Activated naive CD4-positive, alpha-beta T cell treated with anti-CD3 and anti-CD28 coated beads for 36 hours (primary cell): ENCODE measurements around the gene SH3BP1. TPM values are rescaled to one million over a fixed set of nuclear protein-coding genes. Genes with fewer than 3 reads are reported as not detected.
A peak's percentile ranks its signal among the peaks of the same experiment; 100 is the strongest.
"Not testable (repeated sequence)": the region's sequence is repeated elsewhere in the genome, so short reads cannot be mapped to it uniquely, and the experiment has no call there.

Experiments
- CTCF ChIA-PET: fragments of 350-600 bp; sonication (Branson Sonifier 250); formaldehyde crosslinking; loops from one replicate; lab custom pipeline; 2021; ENCODE audit warnings: antibody characterized with exemption; lab: Charles Lee
- DNase-seq: peaks from one replicate; pipeline ENCODE4 v3.0.0-alpha.2; 2020
- H3K27ac Mint-ChIP-seq: one replicate; pipeline ENCODE4 v1.8.0; 2021; ENCODE audit warnings: mild to moderate bottlenecking, mixed read lengths
- H3K27me3 Mint-ChIP-seq: one replicate; pipeline ENCODE4 v1.8.0; 2021; ENCODE audit warnings: low read depth, mixed read lengths
- H3K36me3 Mint-ChIP-seq: one replicate; pipeline ENCODE4 v1.8.0; 2021; ENCODE audit warnings: low read depth, mixed read lengths
- H3K4me1 Mint-ChIP-seq: one replicate; pipeline ENCODE4 v1.8.0; 2021; ENCODE audit warnings: low read depth, mixed read lengths
- H3K4me3 Mint-ChIP-seq: one replicate; pipeline ENCODE4 v1.8.0; 2021; ENCODE audit warnings: mild to moderate bottlenecking, moderate library complexity, mixed read lengths
- H3K9me3 Mint-ChIP-seq: one replicate; pipeline ENCODE4 v1.8.0; 2021; ENCODE audit warnings: mixed read lengths
- intact Hi-C: fragments of 100-400 bp; cut with micrococcal nuclease; formaldehyde crosslinking; loops from one replicate; pipeline ENCODE4 v1.15.1; 2023
- total RNA-seq, 2 experiments: library from RNA; stranded (reverse); gene quantifications; one replicate each; pipeline ENCODE4 v1.2.3, GENCODE V29; 2021

The SH3BP1 gene
- total RNA-seq, 2 experiments from 2014 or later: 45.9 to 51.0 TPM

DNA sequence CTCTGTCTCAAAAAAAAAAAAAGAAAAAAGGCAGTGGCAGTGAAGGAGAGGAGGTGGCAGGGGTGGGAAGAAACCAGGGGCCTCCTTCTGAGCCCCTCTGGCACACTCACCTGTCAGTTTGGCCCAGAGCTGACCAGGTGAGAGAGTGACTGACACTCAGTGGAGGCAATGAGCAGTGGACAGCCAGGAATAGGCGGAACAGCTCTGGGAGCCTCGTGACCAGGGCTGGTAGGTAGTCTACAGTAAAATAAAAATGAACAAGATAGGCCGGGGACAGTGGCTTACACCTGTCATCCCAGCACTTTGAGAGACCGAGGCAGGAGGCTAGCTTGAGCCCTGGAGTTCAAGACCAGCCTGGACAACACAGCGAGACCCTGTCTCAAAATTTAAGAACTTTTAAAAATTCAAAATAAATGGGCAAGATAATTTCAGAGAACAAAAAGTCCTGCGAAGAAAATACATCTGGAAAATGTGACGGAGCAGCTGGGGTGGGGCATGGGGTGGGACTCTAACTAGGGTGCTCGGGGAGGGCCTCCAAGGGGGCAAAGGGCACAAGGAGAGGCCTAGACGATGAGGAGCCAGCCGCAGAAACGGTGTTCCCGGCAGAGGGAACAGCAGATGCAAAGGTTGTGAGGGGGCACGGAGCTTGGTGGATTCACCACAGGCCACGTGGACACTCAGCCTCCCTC is 15.2 kb downstream of the SH3BP1 start:
- Mint-ChIP-seq H3K36me3 (peaks cover 17% of the 10 kb centered on the region), H3K4me3 (no peak overlapping the region), H3K27ac (peak overlapping the region; percentile 30), H3K27me3 (no peaks in the 10 kb centered on the region), H3K4me1 (peaks cover 16% of the 10 kb centered on the region), H3K9me3 (no peaks in the 10 kb centered on the region)
- intact Hi-C loops: no loop called here
- CTCF ChIA-PET: interaction anchor here (11.2 kb wide), 1 partner anchor 12 kb away, joined by 101 read pairs; no protein-coding TSS in a partner anchor
- no peak for DNase-seq

DNA sequence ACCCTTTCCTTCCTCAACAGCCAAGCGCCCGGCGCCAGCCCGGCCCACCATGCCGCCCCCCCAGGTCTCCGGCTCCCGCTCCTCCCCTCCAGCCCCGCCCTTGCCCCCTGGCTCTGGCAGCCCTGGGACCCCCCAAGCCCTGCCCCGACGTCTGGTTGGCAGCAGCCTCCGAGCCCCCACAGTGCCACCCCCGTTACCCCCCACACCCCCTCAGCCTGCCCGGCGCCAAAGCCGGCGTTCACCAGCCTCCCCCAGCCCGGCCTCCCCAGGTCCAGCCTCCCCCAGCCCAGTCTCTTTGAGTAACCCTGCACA is 15.7 kb downstream of the SH3BP1 start:
- Mint-ChIP-seq H3K27ac (no peak overlapping the region), H3K4me1 (peaks cover 21% of the 10 kb centered on the region), H3K9me3 (no peaks in the 10 kb centered on the region), H3K27me3 (no peaks in the 10 kb centered on the region), H3K4me3 (no peak overlapping the region), H3K36me3 (peaks cover 15% of the 10 kb centered on the region)
- CTCF ChIA-PET: interaction anchor here (11.2 kb wide), 1 partner anchor 12 kb away, joined by 101 read pairs; no protein-coding TSS in a partner anchor
- DNase-seq: no peak
- intact Hi-C loops: no loop called here

DNA sequence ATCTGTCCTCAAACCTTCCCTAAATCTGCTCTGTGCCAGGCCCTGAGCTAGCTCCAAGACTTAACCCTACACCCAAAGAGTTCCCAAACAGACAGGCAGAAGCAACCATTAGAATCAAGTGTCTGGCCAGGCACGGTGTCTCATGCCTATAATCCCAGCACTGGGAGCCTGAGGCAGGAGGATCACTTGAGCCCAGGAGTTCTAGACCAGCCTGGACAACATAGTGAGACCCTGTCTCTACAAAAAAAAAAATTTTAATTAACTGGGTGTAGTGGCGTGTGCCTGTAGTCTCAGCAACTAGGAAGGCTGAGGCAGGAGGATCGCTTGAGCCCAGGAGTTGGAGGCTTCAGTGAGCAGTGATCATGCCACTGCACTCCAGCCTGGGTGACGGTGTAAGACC is 17.1 kb downstream of the SH3BP1 start:
- intact Hi-C loops, H3K27me3 Mint-ChIP-seq, DNase-seq, H3K36me3 Mint-ChIP-seq, H3K4me3 Mint-ChIP-seq, H3K9me3 Mint-ChIP-seq: not testable (repeated sequence)
- Mint-ChIP-seq H3K27ac (peak overlapping the region; percentile 72), H3K4me1 (peaks cover 34% of the 10 kb centered on the region)
- CTCF ChIA-PET: interaction anchor here (0.6 to 11.2 kb wide), 3 partner anchors 13 to 114 kb away, joined by 3 to 101 read pairs (median 4); no protein-coding TSS in a partner anchor

DNA sequence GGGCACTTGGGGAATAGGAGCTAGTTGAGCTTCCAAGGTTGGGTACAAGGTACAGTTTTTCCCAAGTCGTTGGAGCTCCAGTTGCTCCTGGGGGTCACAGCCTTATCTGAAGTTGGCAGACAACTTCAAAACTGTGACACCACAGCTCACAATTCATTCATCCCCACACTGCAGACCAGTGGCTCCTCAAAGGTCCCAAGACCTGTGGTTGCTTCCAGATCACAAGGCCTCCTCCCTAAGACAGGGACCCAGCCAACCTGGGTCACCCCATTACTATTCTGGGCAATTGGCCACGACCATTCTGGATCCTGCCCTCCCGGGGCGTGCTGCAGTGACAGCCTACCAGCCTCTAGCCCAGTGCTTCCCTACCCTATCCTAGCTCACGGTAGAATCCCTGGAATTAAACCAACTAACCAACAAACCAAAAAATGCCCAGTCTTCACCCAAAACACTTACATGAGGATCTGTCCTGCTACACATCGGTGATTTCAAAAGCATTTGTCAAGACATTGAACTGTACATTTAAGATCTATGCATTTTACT is 18.2 kb downstream of the SH3BP1 start:
- DNase-seq: no peak
- peak overlapping the region; percentile 83 for H3K27ac Mint-ChIP-seq
- CTCF ChIA-PET: interaction anchor here (0.7 to 11.2 kb wide), 10 partner anchors 13 to 38 kb away, joined by 3 to 101 read pairs (median 4); no protein-coding TSS in a partner anchor
- peaks cover 9% of the 10 kb centered on the region for H3K36me3 Mint-ChIP-seq
- intact Hi-C loops: loop anchor here (1.0 kb wide), 4 partner anchors 14 to 187 kb away; partner anchors contain the start of genes ANKRD54 and GGA1
- H3K9me3 Mint-ChIP-seq: no peaks in the 10 kb centered on the region
- H3K4me3 Mint-ChIP-seq: peak overlapping the region; percentile 92
- no peaks in the 10 kb centered on the region for H3K27me3 Mint-ChIP-seq
- peaks cover 39% of the 10 kb centered on the region for H3K4me1 Mint-ChIP-seq

DNA sequence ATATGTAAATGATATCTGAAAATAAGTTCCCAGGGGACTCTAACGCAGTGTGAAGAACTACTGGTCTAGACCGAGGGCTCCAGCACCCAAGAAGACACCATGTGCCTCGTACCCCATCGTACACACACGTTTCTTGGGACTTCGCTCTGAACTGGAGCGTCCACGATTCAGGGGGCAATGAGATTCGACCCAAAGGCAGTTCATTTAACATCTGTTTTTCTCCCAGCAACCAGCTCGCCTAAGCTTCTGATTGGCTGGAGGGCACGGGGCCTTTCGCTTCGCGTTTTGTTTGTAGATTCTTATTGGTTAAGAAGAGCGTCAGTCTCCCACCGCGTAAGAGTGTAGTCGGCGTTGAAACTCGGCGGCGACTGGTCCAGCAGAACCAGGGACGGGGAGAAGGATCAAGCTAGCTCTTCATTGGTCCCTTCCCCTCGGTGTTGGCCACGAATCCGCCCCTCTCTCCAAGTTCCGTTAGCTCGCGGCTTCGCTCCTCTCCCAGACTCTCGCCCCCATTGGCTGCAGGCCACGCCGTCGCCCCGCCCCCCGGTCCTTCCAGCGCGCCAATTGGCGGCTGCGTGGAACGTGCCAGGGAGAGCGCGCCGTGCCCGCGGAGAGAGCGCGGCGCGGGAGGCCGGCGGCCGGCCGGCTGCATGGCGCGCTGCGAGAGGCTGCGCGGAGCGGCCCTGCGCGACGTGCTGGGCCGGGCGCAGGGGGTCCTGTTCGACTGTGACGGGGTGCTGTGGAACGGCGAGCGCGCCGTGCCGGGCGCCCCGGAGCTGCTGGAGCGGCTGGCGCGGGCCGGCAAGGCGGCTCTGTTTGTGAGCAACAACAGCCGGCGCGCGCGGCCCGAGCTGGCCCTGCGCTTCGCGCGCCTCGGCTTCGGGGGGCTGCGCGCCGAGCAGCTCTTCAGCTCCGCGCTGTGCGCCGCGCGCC is 18.9 kb downstream of the SH3BP1 start, which contains the start of gene PDXP:
Gene PDXP, plus strand, starts transcription at position 591 of the 933 bp plus-strand sequence. Its CDS starts 60 bp downstream, at position 651.
- intact Hi-C loops: loop anchor here (1.0 kb wide), 4 partner anchors 15 to 186 kb away; partner anchors contain the start of genes ANKRD54 and GGA1
- CTCF ChIA-PET: interaction anchor here (0.7 to 11.2 kb wide), 12 partner anchors 13 to 62 kb away, joined by 3 to 101 read pairs (median 5); partner anchors contain the start of gene LGALS1
- H3K4me3 Mint-ChIP-seq: peak within 1 kb of the TSS; percentile 92
- no peaks in the 10 kb centered on the region for H3K9me3 Mint-ChIP-seq
- DNase-seq: peak; percentile 98
- peak within 1 kb of the TSS; percentile 83 for H3K27ac Mint-ChIP-seq
- peaks cover 39% of the 10 kb centered on the region for H3K4me1 Mint-ChIP-seq
- peaks cover 2% of the 10 kb centered on the region for H3K36me3 Mint-ChIP-seq
- H3K27me3 Mint-ChIP-seq: no peaks in the 10 kb centered on the region

DNA sequence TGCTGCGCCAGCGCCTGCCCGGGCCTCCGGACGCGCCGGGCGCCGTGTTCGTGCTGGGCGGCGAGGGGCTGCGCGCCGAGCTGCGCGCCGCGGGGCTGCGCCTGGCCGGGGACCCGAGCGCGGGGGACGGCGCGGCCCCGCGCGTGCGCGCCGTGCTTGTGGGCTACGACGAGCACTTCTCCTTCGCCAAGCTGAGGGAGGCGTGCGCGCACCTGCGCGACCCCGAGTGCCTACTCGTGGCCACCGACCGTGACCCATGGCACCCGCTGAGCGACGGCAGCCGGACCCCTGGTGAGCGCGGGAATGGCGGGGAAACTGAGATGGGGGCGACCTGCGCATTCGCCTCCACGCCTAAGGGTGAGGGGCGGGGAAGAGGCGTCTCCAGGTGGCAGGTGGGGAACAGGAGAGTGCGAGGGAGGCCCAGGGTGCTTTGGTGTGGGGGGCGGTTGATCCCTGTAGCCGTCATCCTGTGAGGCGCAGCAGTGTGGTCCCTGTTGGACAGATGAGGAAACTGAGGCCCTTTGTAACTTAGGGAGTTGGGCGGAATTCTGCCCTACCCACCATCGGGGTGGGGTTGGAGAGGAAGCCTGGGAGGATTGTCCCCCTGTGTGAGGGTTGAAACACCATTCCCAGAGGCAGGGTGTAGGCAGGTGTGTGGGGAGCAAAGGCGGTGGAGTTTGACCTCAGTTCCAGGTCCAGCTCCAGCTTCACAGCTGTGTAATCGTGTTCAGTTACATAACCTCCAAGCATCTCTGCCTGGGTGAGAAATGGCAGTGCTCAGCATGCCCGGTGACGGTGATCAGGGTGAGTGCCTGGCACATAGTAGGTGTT is 19.8 kb downstream of the SH3BP1 start:
- peaks cover 39% of the 10 kb centered on the region for H3K4me1 Mint-ChIP-seq
- peaks cover 1% of the 10 kb centered on the region for H3K36me3 Mint-ChIP-seq
- CTCF ChIA-PET: interaction anchor here (0.6 to 11.2 kb wide), 12 partner anchors 12 to 63 kb away, joined by 3 to 101 read pairs (median 4); partner anchors contain the start of genes LGALS1 and SH3BP1
- no peak for DNase-seq
- H3K4me3 Mint-ChIP-seq: peak overlapping the region; percentile 84
- no peaks in the 10 kb centered on the region for H3K9me3 Mint-ChIP-seq
- H3K27me3 Mint-ChIP-seq: no peaks in the 10 kb centered on the region
- H3K27ac Mint-ChIP-seq: peak overlapping the region; percentile 13
- intact Hi-C loops: no loop called here

DNA sequence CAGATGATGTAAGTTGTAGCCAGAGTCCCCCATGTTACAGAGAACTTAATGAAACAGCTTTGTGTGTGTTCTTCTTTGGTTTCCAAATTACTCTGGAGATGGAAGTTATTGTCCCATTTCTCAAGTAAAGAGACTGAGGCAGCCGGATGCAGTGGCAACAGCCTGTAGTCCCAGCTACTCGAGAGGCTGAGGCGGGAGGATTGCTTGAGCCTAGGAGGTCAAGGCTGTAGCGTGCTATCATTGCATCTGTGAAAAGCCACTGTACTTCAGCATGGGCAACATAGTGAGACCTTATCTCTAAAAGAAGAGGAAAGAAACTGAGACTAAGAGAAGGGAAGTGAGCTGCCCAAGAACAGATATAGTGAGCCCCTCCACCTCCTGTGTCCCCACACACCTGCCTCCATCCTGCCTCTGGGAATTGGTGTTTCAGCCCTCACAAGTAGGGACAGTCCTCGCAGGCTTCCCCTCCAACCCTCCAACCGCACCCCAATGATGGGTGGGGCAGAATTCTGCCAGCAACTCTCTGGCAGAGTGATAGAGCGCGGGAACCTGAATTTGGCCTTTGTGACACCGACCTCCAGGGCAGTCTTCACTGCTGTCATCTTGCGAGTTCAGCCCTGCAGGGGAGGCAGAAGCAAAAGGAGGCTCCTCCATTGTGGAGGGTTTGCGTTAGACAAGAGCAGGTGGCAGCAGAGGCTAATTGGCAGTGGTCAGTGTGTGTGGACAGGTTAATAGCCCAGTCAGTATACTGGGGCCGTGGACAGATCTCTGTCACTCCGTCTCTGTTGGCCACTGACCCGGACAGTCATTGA is 20.6 kb downstream of the SH3BP1 start:
- intact Hi-C loops: no loop called here
- peak overlapping the region; percentile 84 for H3K4me3 Mint-ChIP-seq
- CTCF ChIA-PET: interaction anchor here (0.5 to 11.2 kb wide), 7 partner anchors 11 to 85 kb away, joined by 3 to 101 read pairs (median 3); partner anchors contain the start of gene SH3BP1
- no peak for DNase-seq
- H3K27ac Mint-ChIP-seq: peak overlapping the region; percentile 13
- H3K4me1 Mint-ChIP-seq: peaks cover 39% of the 10 kb centered on the region
- no peaks in the 10 kb centered on the region for H3K9me3 Mint-ChIP-seq
- H3K36me3 Mint-ChIP-seq: peaks cover 1% of the 10 kb centered on the region
- no peaks in the 10 kb centered on the region for H3K27me3 Mint-ChIP-seq

DNA sequence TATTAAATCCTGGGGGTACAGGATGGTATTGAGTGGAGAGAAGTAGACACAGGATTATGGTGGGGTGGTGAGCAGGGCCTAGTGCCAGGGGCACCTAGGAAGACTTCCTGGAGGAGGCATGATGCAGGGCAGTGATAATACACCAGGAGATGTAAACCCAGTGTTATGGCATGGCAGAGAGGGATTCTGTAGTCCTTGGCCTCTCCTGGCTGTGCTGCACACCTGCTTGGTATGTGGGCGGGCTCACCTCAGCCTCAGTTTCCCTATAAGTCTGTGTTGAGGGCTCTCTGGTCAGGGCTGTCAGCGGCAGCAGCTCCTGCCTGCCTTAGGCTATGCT is 21.2 kb downstream of the SH3BP1 start:
- Mint-ChIP-seq H3K4me1 (peaks cover 39% of the 10 kb centered on the region), H3K36me3 (peaks cover 4% of the 10 kb centered on the region), H3K27ac (no peak overlapping the region), H3K4me3 (peak overlapping the region; percentile 84), H3K27me3 (no peaks in the 10 kb centered on the region), H3K9me3 (no peaks in the 10 kb centered on the region)
- CTCF ChIA-PET: interaction anchor here (0.5 to 11.2 kb wide), 4 partner anchors 18 to 86 kb away, joined by 3 to 101 read pairs (median 20); no protein-coding TSS in a partner anchor
- no peak for DNase-seq
- intact Hi-C loops: loop anchor here (1.0 kb wide), 1 partner anchor 21 kb away; no protein-coding TSS in a partner anchor

DNA sequence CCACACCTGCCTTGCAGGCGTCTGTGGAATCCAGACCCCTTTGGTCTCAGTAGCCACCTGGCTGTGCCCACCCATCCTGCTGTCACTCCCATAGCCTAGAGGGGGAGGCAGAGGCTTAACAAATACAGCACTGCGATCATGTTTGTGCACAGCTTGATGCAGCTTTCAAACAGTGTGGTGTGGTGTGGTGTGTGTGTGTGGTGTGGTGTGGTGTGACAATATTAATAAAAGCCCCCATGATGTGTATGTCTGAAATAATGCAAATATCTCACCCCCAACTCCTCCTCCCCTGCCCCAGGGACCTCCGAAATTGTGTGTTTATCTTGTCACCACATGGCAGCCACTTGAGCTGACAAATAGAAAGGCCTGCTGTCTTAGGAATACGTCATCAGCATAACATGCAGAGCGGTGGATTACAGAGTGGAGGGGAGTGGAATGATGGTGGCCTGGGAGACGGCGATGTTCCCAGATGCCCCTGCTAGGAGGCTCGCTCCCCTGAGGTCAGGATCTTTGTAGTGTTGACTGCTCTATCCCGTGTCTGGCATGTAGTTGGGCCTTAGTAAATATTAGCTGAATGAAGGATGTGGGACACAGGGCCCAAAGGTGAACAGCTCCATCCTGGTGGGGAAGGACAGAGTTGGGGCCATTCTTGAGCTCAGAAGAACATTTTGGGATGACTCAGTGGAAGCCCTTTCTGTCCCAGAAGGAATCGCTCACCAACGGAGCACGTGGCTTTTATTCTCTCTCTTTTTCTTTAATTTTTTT is 21.9 kb downstream of the SH3BP1 start:
- Mint-ChIP-seq H3K4me3 (no peak overlapping the region), H3K9me3 (no peaks in the 10 kb centered on the region), H3K36me3 (peaks cover 7% of the 10 kb centered on the region), H3K27me3 (no peaks in the 10 kb centered on the region), H3K4me1 (peaks cover 38% of the 10 kb centered on the region), H3K27ac (no peak overlapping the region)
- intact Hi-C loops: loop anchor here (1.0 kb wide), 1 partner anchor 20 kb away; no protein-coding TSS in a partner anchor
- DNase-seq: no peak
- CTCF ChIA-PET: interaction anchor here (0.5 to 11.2 kb wide), 9 partner anchors 10 to 87 kb away, joined by 3 to 101 read pairs (median 6); partner anchors contain the start of gene LGALS1

DNA sequence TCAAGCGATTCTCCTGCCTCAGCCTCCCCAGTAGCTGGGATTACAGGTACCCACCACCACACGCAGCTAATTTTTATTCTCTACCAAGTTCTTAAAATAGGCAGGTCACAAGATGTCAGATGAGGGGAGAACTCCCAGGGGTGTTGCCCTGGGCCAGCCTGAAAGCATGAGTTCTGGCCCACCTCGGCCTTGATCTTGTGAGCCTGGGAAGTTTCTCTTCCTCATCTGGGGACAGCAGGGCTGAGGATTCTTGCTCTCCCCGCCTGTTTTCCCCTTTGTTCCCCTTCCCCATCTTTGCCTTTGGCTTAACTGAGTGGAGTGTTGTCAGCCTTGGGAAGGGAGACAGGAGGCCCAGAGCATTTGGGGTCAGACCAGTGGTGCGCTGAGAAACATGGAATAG is 22.6 kb downstream of the SH3BP1 start:
- H3K27ac Mint-ChIP-seq: no peak overlapping the region

More for the DNA sequence above, 22.6 kb downstream of the SH3BP1 start:
- no peaks in the 10 kb centered on the region for H3K9me3 Mint-ChIP-seq
- CTCF ChIA-PET: interaction anchor here (0.6 to 11.2 kb wide), 9 partner anchors 9 to 56 kb away, joined by 3 to 101 read pairs (median 6); partner anchors contain the start of gene LGALS1
- intact Hi-C loops: no loop called here
- peaks cover 37% of the 10 kb centered on the region for H3K4me1 Mint-ChIP-seq
- DNase-seq: no peak
- no peak overlapping the region for H3K4me3 Mint-ChIP-seq
- no peaks in the 10 kb centered on the region for H3K27me3 Mint-ChIP-seq
- H3K36me3 Mint-ChIP-seq: peaks cover 7% of the 10 kb centered on the region
